ENCODE results near the gene PRKAR1A.

The PRKAR1A gene

DNA sequence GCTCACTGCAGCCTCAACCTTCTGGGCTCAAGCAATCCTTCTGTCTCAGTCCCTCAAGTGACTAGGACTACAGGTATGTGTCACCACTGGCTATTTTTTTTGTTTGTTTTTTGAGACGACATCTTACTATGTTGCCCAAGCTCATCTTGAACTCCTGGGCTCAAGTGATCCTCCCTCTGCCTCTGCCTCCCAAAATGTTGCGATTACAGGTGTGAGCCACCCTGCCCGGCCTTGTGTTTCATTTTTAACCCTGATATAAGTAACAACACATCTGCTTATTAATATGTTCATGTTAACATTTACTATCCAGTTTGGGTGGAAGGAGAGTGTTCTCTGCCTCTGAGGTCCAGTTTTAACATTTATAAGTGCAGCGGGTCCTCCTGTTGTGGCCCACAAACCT is 85.8 kb downstream of the PRKAR1A start:
- no peak for DNase-seq (ENCODE audit: low read depth)
- TF ChIP-seq, protein P1, sequence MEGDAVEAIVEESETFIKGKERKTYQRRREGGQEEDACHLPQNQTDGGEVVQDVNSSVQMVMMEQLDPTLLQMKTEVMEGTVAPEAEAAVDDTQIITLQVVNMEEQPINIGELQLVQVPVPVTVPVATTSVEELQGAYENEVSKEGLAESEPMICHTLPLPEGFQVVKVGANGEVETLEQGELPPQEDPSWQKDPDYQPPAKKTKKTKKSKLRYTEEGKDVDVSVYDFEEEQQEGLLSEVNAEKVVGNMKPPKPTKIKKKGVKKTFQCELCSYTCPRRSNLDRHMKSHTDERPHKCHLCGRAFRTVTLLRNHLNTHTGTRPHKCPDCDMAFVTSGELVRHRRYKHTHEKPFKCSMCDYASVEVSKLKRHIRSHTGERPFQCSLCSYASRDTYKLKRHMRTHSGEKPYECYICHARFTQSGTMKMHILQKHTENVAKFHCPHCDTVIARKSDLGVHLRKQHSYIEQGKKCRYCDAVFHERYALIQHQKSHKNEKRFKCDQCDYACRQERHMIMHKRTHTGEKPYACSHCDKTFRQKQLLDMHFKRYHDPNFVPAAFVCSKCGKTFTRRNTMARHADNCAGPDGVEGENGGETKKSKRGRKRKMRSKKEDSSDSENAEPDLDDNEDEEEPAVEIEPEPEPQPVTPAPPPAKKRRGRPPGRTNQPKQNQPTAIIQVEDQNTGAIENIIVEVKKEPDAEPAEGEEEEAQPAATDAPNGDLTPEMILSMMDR (IDR thresholded peaks at IDR 0.05; ENCODE audit: low read length, missing control alignments): no peak
- H3K4me3 ChIP-seq (replicated peaks; ENCODE audit: low read depth, low read length): no peak overlapping the region

GRCh38 chr17:68598545-68598961 is 86.3 kb downstream of the PRKAR1A start:
- H3K4me3 ChIP-seq (replicated peaks; ENCODE audit: low read depth, low read length): no peak overlapping the region
- no peak for DNase-seq (ENCODE audit: low read depth)
- TF ChIP-seq, protein P1 (IDR thresholded peaks at IDR 0.05; ENCODE audit: low read length, missing control alignments): no peak

- H3K4me3 ChIP-seq (replicated peaks; ENCODE audit: low read depth, low read length): no peak overlapping the region
- TF ChIP-seq, protein P1 (IDR thresholded peaks at IDR 0.05; ENCODE audit: low read length, missing control alignments): no peak
Observed at GRCh38 chr17:68599091-68599490, 86.9 kb downstream of the PRKAR1A start.

DNA sequence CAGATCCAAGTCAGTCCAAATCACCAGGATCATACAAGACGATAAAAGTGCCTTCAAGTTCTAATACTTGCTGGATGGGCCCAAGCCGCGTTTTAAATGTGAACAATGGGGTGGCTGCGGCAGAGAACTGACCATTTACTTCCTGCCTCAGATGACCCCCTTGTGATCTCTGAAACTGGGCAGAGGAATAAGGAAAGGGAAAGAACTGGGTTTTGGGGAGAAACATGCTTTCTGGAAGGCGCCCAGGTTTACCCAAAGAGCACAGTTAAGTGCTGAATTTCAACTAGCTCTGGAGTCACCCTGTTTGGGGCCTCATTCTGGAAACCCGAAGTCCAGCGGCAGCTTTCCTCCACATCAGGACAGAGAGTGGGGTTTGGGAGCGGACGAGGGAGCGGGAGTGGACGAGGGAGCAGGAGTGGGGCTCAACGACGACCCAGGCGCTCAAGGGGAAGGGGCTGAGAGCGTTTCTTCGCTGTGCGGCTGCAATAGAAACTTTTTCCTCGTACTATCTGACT is 87.4 kb downstream of the PRKAR1A start:
- TF ChIP-seq, protein P1 (IDR thresholded peaks at IDR 0.05; ENCODE audit: low read length, missing control alignments): no peak
- peak overlapping the region; percentile 51 for H3K4me3 ChIP-seq (replicated peaks; ENCODE audit: low read depth, low read length)
- no peak for DNase-seq (ENCODE audit: low read depth)

More at GRCh38 chr17:68599091-68599490, 86.9 kb downstream of the PRKAR1A start:
- no peak for DNase-seq (ENCODE audit: low read depth)

GRCh38 chr17:68600067-68600930 is 88.1 kb downstream of the PRKAR1A start:
- TF ChIP-seq, protein P1 (IDR thresholded peaks at IDR 0.05; ENCODE audit: low read length, missing control alignments): peak; percentile 11
- peak overlapping the region; percentile 51 for H3K4me3 ChIP-seq (replicated peaks; ENCODE audit: low read depth, low read length)
- no peak for DNase-seq (ENCODE audit: low read depth)
